PC-9 (cell line): ENCODE results near the gene FBXO38. TPM values are rescaled to one million over a fixed set of nuclear protein-coding genes. Genes with fewer than 3 reads are reported as not detected.

ENCODE experiments used
- BruUV-seq: library from RNA; stranded (reverse); fragments of 400-500 nt; replicated peaks from 2 replicates; lab custom pipeline; 2021; lab: Mats Ljungman, UMichigan
- CTCF ChIA-PET: fragments of 300-600 bp; sonication (Branson Sonifier 250); formaldehyde crosslinking; loops from one replicate; lab custom pipeline; 2022; ENCODE audit warnings: antibody characterized with exemption; lab: Charles Lee
- POLR2A ChIA-PET: fragments of 300-600 bp; sonication (Branson Sonifier 250); formaldehyde crosslinking; loops from one replicate; lab custom pipeline; 2022; ENCODE audit warnings: antibody characterized with exemption; ENCODE audit not compliant: unreplicated experiment; lab: Charles Lee
- DNase-seq, 2 experiments: peaks; one replicate each; pipeline versions ENCODE4 v3.0.0 to v3.0.0-alpha.2; 2015 to 2022; ENCODE audit warnings: mixed read lengths in 1 of 2
- H2AFZ ChIP-seq: fragments of 200-600 bp; sonication (generic); 2 replicates; pipeline ENCODE4 v1.8.1; 2017; ENCODE audit warnings: antibody characterized with exemption
- H3F3A ChIP-seq: fragments of 200-600 bp; sonication (generic); 2 replicates; pipeline ENCODE4 v1.8.1; 2017; ENCODE audit warnings: antibody characterized with exemption, mild to moderate bottlenecking, low read depth; ENCODE audit not compliant: insufficient read depth
- H3K27ac ChIP-seq: fragments of 200-600 bp; sonication (generic); 2 replicates; pipeline ENCODE4 v1.6.1; 2016; ENCODE audit warnings: mixed run types
- H3K27me3 ChIP-seq: fragments of 200-600 bp; sonication (generic); 2 replicates; pipeline ENCODE4 v1.6.1; 2016; ENCODE audit warnings: low read depth, mixed run types; ENCODE audit not compliant: insufficient read depth
- H3K36me3 ChIP-seq: fragments of 200-600 bp; sonication (generic); 2 replicates; pipeline ENCODE4 v1.6.1; 2016; ENCODE audit warnings: low read depth, mixed run types
- H3K4me1 ChIP-seq: fragments of 200-600 bp; sonication (generic); replicated peaks from 2 replicates; pipeline ENCODE4 v1.6.1; 2016; ENCODE audit warnings: mixed run types; ENCODE audit not compliant: insufficient read depth
- H3K4me2 ChIP-seq: fragments of 200-600 bp; sonication (generic); 2 replicates; pipeline ENCODE4 v1.6.1; 2017; ENCODE audit warnings: mixed run types
- H3K4me3 ChIP-seq: fragments of 200-600 bp; sonication (generic); 2 replicates; pipeline ENCODE4 v1.6.1; 2016; ENCODE audit warnings: mixed run types
- H3K79me2 ChIP-seq: fragments of 200-600 bp; sonication (generic); 2 replicates; pipeline ENCODE4 v1.6.1; 2017; ENCODE audit warnings: low read depth, mixed run types
- H3K9me2 ChIP-seq: fragments of 200-600 bp; sonication (generic); 2 replicates; pipeline ENCODE4 v1.8.1; 2017; ENCODE audit warnings: mild to moderate bottlenecking; ENCODE audit not compliant: insufficient read depth
- H3K9me3 ChIP-seq: fragments of 200-600 bp; sonication (generic); 2 replicates; pipeline ENCODE4 v1.8.1; 2016; ENCODE audit warnings: low read depth; ENCODE audit not compliant: insufficient read depth
- H4K20me1 ChIP-seq: fragments of 200-600 bp; sonication (generic); 2 replicates; pipeline ENCODE4 v1.8.1; 2017; ENCODE audit not compliant: insufficient read depth
- EZH2 ChIP-seq: fragments of 200-600 bp; sonication (generic); IDR thresholded peaks from 2 replicates; pipeline ENCODE4 v1.8.0; 2017; ENCODE audit warnings: antibody characterized with exemption, low read depth
- intact Hi-C: fragments of 100-400 bp; cut with micrococcal nuclease; formaldehyde crosslinking; loops from one replicate; pipeline ENCODE4 v1.10.0; 2022; ENCODE audit not compliant: unreplicated experiment
- total RNA-seq: library from RNA; stranded (reverse); gene quantifications from 2 replicates; pipeline ENCODE4 v1.2.3, GENCODE V29; 2021
- TF ChIP-seq, protein P1 (sequence below): fragments of 200-600 bp; sonication (generic); conservative IDR thresholded peaks from 2 replicates; pipeline ENCODE4 v1.6.1; 2017; ENCODE audit warnings: mixed run types, antibody characterized with exemption, mild to moderate bottlenecking, moderate library complexity

Gene FBXO38
- total RNA-seq, 1 experiment from 2014 or later = 49.8 TPM

DNA sequence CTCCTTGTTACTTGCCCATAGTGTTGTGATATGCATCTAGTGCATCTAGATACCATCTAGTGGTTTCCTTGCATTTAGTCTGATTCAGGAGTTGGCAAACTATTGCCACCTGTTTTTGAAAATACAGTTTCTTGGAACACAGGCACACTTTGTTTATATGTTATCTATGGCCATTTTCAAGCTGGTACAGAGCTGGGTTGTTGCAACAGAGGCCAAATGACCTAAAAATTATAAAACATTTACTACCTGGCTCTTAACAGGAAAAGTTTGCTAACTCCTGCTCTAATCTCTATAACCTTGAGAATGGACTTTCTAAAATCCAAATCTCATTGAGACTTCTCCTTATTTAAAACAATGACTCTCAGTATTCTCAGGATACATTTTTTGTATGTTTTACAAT lies 19.4 kb upstream of the FBXO38 start:
- intact Hi-C loops = no loop called here
- no peak overlapping the region for H3K4me2 ChIP-seq
- no peaks in the 10 kb centered on the region for H3K4me1 ChIP-seq
- H3K4me3 ChIP-seq = no peak overlapping the region
- no peaks in the 10 kb centered on the region for H3K27me3 ChIP-seq
- no peaks in the 10 kb centered on the region for H3K9me3 ChIP-seq
- CTCF ChIA-PET = no interaction called here
- H3K9me2 ChIP-seq = no peaks in the 10 kb centered on the region
- TF ChIP-seq EZH2 = no peak
- TF ChIP-seq, protein P1, sequence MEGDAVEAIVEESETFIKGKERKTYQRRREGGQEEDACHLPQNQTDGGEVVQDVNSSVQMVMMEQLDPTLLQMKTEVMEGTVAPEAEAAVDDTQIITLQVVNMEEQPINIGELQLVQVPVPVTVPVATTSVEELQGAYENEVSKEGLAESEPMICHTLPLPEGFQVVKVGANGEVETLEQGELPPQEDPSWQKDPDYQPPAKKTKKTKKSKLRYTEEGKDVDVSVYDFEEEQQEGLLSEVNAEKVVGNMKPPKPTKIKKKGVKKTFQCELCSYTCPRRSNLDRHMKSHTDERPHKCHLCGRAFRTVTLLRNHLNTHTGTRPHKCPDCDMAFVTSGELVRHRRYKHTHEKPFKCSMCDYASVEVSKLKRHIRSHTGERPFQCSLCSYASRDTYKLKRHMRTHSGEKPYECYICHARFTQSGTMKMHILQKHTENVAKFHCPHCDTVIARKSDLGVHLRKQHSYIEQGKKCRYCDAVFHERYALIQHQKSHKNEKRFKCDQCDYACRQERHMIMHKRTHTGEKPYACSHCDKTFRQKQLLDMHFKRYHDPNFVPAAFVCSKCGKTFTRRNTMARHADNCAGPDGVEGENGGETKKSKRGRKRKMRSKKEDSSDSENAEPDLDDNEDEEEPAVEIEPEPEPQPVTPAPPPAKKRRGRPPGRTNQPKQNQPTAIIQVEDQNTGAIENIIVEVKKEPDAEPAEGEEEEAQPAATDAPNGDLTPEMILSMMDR = no peak
- no peaks in the 10 kb centered on the region for H3K79me2 ChIP-seq
- no peaks in the 10 kb centered on the region for H4K20me1 ChIP-seq
- H3K36me3 ChIP-seq = no peaks in the 10 kb centered on the region
- DNase-seq = no peak
- BruUV-seq = no TSS peak
- no peaks in the 10 kb centered on the region for H3F3A ChIP-seq
- no peak overlapping the region for H2AFZ ChIP-seq
- H3K27ac ChIP-seq = no peak overlapping the region
- POLR2A ChIA-PET = no interaction called here

DNA sequence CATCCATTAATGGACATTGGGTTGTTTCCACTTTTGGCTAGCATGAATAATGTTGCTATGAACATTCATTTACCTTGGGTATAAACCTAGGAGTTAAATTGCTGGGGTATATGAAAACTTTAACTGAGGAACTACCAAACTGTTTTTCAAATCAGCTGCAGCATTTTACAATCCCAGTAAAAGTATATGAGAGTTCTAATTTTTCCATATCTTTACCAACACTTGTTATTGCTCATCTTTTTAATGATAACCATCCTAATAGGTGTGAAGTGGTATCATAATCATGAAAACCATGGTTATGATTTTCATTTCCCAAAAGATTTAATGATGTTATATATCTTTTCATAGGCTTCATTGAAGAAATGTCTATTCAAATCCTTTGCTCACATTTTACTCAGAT lies 15.5 kb upstream of the FBXO38 start:
- H3F3A ChIP-seq = no peaks in the 10 kb centered on the region
- no peaks in the 10 kb centered on the region for H3K27me3 ChIP-seq
- no peaks in the 10 kb centered on the region for H3K79me2 ChIP-seq
- TF ChIP-seq, protein P1 = no peak
- TF ChIP-seq EZH2 = no peak
- H3K9me3 ChIP-seq = no peaks in the 10 kb centered on the region
- no peak overlapping the region for H3K27ac ChIP-seq
- intact Hi-C loops = no loop called here
- no peaks in the 10 kb centered on the region for H3K9me2 ChIP-seq
- ChIA-PET CTCF (no interaction called here), POLR2A (no interaction called here)
- H2AFZ ChIP-seq = no peak overlapping the region
- no peak overlapping the region for H3K4me2 ChIP-seq
- H3K4me3 ChIP-seq = no peak overlapping the region
- DNase-seq = no peak
- no peaks in the 10 kb centered on the region for H3K36me3 ChIP-seq
- no peaks in the 10 kb centered on the region for H3K4me1 ChIP-seq
- no peaks in the 10 kb centered on the region for H4K20me1 ChIP-seq
- no TSS peak for BruUV-seq

DNA sequence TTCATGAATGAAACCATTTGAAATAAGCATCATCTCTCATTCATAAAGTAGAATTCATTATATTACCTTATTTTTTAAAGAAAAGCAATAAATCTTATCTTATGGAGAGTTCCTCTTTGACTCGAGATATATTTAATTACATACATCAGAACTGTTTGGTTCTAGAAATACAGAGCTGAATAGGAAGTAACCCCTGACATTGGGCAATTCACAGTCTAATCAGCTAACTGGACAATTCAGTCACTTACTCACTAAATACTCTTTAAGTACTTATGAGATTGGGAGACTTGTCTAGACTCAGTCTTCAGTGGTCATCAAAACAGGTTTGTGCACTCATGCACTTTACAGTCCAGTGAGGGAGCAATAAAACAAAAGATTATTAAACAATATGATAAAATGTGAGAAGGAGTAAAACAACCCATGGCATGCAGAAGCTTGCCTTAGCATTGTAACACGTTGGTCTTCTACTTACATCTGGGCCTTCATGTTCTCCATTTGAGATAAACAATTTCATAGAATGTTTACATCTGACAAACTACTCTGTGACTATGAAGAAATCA lies 11.5 kb upstream of the FBXO38 start:
- no TSS peak for BruUV-seq
- H3K36me3 ChIP-seq = no peaks in the 10 kb centered on the region
- H3K9me3 ChIP-seq = no peaks in the 10 kb centered on the region
- no peak for DNase-seq
- H4K20me1 ChIP-seq = no peaks in the 10 kb centered on the region
- no peaks in the 10 kb centered on the region for H3K79me2 ChIP-seq
- ChIA-PET POLR2A (no interaction called here), CTCF (no interaction called here)
- H3K27me3 ChIP-seq = no peaks in the 10 kb centered on the region
- H3K4me3 ChIP-seq = no peak overlapping the region
- H3K9me2 ChIP-seq = no peaks in the 10 kb centered on the region
- no peaks in the 10 kb centered on the region for H3K4me1 ChIP-seq
- H3K27ac ChIP-seq = no peak overlapping the region
- intact Hi-C loops = loop anchor here (10.0 kb wide), 1 partner anchor 353 kb away; no protein-coding TSS in a partner anchor
- no peak overlapping the region for H2AFZ ChIP-seq
- H3F3A ChIP-seq = no peaks in the 10 kb centered on the region
- no peak overlapping the region for H3K4me2 ChIP-seq
- TF ChIP-seq EZH2 = no peak
- TF ChIP-seq, protein P1 = no peak
